GM21367 (cell line): ENCODE data around the gene NSRP1.
"Not testable (repeated sequence)": the region's sequence is repeated elsewhere in the genome, so short reads cannot be mapped to it uniquely, and the experiment has no call there.

Experiments
- ATAC-seq: cut with Tn5 transposase; IDR thresholded peaks from one replicate; pipeline ENCODE4 v1.9.1; 2021; ENCODE audit not compliant: unreplicated experiment

NSRP1 gene

DNA sequence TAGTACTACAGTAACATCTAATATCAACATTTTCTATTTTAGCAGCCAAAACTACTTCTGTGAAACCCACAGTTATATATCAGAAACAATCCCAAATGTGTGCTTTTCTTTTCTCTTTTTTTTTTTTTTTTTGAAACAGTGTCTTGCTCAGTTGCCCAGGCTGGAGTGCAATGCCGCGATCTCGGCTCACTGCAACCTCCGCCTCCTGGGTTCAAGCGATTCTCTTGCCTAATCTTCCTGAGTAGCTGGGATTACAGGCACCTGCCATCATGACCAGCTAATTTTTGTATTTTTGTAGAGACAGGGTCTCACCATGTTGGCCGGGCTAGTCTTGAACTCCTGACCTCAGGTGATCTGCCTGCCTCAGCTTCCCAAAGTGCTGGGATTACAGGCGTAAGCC lies 2.0 kb downstream of the NSRP1 start:
- ATAC-seq: not testable (repeated sequence)

DNA sequence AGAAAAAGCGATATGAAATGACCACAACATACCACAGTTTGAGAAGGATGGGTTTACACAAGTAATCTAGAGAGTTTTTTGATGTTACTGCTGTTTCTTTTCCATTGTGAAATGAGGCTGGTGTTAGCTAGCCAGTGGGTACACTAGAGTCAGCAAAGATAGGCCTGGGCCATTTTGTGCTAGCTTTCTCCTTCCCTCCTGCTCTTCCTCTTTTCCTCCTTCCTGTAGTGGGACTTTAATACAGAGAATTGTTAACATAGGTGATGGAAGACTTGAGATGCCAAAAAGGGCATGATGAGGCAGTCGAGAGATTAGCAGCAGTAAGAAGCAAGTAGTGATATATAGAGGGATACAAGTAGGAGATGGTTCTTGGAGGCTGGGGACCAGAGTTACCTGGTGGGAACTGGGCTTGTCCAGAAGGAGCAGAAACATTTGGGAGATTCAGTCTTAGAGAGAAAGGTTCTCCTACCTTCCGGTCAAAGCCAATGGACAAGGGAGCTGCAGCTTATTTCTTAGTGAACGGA lies 7.7 kb downstream of the NSRP1 start:
- ATAC-seq: no peak

DNA sequence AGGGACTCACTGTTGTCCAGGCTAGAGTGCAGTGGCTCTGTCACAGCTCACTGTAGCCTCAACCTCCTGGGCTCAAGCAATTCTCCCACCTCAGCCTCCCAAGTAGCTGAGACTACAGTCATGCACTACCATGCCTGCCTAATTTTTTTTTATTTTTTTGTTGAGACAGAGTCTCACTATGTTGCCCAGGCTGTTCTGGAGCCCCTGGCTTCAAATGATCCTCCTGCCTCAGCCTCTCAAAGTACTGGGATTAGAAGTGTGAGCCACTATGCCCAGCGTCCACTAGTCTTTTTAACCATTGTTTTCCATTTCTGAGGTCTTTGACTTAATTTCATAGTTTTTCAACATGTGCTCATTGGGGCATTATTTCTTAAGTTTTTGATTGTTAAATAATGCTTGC lies 13.5 kb downstream of the NSRP1 start:
- ATAC-seq: no peak

DNA sequence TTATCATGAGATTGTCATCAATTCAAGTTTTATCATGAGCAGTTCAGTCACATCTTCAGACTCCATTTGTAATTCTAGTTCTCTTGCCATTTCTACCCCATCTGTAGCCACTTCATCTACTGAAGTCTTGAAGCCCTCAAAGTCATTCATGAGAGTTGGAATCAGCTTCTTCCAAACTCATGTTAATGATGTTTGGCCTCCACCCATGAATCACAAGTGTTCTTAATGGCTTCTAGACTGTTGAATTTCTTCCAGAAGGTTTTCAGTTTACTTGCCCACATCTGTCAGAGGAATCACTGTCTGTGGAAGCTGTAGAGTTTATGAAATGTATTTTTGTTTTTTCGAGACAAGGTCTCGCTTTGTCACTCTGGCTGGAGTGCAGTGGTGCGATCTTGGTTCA lies 16.0 kb downstream of the NSRP1 start:
- ATAC-seq: no peak

DNA sequence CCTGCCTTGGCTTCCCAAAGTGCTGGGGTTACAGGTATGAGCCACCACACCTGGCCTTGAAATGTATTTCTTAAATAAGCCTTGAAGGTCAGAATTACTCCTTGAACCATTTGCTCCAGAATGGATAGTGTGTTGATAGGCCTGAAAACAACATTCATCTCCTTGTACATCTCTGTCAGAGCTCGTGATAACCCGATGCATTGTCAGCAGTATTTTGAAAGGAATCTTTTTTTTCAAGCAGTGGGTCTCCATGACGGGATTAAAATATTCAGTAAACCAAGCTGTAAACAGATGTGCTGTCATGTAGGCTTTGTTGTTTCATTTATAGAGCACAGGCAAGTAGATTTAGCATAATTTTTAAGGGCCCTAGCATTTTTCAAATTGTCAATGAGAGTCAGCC lies 16.6 kb downstream of the NSRP1 start:
- no peak for ATAC-seq

DNA sequence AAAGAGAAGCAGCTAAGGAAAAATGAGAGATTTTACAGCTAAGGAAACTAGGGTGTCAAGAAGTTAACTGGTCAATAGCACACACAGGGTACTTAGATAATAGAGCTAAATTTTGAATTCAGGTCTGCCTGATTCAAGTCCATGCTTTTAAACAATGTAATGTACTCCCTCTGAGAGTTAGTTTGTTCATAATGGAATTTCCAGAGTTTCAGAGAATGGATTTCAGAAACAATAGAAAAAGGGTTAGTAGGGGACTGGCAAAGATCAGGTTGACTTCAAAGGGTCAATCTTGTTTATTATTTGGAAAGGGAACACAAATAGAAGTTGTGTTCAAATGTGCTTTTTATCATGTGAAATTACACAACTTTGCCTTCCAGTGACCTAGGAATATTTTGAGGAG lies 17.9 kb downstream of the NSRP1 start:
- no peak for ATAC-seq

DNA sequence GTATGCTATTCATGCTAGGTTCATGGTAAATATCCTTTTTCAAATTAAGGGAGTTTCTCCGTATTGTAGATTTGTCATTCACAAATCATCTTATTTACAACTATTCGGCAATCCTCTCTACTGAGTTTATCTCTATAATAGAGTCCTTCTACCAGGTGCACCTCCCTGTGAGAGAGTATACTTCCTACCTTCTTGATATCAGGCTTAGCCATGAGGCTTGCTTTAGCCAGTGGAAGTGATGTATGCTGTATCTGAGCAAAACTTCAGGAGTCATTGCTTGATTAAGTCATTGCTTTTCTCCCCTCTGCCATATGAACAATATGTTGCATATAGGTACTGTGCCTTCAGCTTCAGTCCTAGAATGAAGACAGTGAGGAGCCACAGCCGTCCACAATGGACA lies 20.5 kb downstream of the NSRP1 start:
- ATAC-seq: no peak

DNA sequence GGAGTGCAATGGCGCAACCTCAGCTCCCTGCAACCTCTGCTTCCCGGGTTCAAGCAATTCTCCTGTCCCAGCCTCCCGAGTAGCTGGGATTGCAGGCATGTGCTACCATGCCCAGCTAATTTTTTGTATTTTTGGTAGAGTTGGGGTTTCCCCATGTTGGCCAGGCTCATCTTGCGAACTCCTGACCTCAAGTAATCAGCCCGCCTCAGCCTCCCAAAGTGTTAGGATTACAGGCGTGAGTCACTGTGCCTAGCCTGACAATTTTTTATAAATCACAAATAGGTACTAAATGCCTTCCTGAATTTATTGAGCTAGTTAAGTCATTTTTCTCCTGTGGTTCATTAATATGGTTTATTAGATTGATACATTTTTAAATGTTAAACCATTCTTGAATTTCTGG lies 31.2 kb downstream of the NSRP1 start:
- not testable (repeated sequence) for ATAC-seq

DNA sequence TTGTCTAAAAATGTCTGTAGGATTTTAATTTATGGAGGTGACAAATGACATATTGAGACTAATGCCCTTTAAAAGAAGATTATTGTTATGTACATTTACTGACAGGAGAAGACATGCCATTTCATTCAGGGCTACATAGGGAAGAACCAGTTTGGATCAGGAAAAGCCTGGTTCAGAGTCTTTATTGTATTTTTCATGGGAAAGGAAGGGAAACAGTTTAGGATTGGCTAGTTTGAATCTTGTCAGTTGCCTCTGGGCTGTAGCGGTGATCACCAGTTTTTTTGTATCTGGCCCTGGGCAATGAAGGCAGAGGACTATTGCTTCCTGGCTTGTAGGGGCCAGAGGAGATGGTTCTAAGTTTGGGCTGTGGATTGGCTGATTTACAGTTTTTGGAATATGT lies 31.8 kb downstream of the NSRP1 start:
- no peak for ATAC-seq

DNA sequence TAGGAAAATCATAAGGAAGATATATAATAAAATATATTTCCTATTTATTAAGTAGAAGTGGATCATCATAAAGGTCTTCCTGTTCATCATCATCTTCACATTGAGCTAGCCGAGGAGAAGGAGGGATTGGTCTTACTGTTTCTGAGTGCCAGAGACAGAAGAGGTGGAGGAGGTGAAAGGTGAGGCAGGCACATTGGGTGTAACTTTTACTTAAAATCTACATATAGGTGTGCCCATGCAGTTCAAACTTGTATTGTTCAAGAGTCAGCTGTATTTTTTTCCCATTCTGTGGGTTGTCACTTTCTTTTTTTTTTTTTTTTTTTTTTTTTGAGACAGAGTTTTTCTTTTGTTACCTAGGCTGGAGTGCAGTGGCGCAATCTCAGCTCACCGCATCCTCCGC lies 34.9 kb downstream of the NSRP1 start:
- ATAC-seq: no peak

DNA sequence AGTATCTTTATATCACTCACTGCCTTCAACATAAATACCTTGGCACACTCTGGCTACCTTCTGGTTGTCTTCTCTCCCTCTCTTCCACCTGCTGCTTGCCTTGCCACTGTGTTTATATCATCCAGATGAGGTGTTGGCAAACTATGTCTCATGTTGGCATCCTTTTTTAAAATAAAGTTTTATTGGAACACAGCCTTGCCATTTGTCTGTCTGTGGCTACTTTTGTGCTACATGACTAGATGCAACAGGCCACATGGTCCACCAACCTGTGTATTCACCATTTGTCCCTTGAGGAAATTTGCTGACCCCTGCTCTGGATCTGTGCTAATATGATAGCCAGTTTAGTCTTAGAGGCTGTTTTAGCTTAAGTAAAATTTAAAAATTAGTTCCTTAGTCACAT lies 36.8 kb downstream of the NSRP1 start:
- no peak for ATAC-seq

DNA sequence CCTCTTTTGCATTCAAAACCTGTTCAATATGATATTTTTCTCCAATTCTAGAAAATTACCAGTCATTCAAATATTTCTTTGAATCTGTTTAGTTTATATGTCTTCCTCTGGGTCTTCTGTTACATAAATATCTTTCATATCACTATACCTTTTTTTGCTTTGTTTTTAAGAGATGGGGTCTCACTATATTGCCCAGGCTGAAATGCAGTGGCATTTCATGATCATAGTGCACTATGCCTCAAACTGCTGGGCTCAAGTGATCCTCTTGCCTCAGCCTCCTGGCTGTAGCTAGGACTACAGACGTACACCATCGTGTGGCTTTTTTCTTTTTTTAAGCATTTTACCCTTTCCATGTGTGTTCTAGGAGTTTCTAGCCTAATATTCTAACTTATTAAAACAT lies 38.8 kb downstream of the NSRP1 start:
- ATAC-seq: no peak

DNA sequence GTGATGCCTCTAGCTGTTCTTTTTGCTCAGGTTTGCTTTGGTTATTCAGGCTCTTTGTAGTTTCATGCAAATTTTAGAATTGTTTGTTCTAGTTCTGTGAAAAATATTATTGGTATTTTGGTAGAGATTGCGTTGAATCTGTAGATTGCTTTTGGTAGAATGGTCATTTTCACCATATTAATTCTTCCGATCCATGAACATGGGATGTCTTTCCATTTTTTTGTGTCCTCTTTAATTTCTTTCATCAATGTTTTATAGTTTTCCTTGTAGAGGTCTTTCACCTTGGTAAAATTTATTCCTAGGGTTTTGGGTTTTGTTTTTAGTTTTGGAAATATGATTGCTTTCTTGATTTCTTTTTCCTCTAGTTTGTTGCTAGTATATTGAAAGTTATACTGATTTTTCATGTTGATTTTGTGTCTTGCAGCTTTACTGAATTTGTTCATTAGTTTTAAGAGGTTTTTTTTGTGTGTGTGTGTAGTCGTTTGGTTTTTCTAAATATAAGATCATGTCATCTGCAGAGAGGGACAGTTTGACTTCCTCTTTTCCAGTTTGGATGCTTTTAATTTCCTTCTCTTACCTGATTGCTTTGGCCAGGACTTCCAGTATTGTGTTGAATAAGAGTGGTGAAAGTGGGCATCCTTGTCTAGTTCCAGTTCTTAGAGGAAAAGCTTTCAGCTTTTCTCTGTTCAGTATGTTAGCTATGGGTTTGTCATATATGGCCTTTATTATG lies 42.4 kb downstream of the NSRP1 start:
- no peak for ATAC-seq

DNA sequence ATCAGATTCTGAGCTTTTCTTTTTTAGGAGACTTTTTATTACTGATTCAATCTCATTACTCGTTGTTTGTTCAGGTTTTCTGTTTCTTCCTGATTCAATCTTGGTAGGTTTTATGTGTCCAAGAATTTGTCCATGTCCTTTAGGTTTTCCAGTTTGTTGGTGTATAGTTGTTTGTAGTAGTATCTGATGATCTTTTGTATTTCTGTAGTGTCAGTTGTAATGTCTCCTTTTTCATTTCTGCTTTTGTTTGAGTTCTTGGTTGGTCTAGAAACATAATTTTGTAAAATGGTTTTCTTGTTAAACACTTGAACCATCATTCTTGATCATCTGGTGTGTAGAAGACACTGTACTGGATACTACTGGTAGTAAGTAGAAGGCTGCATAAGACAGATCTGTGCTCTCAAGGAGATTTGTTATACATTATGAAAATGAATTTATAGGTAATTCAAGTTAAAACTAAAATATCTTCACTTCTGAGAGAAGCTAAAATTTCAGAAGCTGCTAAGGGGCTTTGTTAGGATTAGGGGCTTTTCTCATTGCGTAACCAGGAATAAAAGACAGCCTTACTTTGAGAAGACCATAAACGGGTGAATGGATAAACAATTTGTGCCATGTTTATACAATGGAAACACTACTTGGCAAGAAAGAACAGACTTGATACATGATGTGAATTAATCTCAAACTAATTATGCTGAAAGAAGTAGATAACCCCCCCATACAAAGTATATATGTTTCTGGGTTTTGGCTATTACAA lies 44.0 kb downstream of the NSRP1 start:
- no peak for ATAC-seq

DNA sequence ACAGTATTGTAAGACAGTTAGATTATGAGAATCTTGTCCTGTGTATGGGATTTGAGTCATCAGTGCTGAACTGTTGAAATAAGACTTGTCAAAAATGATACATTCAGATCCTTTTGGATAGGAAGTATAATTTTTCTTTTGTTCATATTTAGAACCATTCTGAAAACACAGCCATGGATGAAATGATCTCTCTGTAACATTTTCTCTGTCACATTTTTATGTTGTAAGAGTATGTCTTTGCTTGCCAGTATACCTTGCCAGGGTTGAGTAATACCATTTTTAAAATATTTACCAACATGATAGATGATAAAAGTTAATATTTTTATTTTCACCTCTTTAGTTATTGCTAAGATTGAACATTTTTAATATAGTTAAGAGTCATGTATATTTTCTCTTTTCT lies 45.0 kb downstream of the NSRP1 start:
- no peak for ATAC-seq

DNA sequence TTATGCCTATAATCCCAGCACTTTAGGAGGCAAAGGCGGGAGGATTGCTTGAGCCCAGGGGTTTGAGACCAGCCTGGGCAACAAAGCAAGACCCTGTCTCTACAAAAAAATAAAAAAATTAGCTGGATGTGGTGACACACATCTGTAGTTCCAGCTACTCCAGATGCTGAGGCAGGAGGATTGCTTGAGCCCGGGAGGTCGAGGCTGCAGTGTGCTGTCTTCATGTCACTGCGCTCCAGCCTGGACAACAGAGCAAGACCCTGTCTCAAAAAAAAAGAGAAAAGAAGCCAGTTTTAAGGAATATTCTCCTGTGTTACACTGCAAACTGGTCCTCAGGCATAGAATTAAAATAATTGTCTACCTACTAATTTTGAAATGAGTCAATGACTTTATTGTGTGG lies 47.9 kb downstream of the NSRP1 start:
- no peak for ATAC-seq

DNA sequence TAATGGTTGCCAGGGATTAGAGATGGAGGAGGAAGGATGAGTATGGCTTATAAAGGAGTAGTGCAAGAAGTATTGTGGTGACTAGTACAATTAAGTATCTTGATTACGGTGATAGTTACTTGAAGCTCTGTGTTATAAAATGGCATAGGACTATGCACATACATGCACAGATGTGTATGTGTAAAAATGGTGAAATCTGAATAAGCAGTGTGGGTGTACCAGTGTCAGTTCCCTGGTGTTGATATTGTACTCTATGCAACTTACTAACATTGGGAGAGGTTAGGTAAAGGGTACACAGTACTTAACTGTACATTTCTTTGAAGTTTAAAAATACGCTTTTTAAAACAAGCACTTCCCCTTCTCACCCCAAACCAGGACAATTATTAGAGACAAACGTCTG lies 48.5 kb downstream of the NSRP1 start:
- no peak for ATAC-seq

DNA sequence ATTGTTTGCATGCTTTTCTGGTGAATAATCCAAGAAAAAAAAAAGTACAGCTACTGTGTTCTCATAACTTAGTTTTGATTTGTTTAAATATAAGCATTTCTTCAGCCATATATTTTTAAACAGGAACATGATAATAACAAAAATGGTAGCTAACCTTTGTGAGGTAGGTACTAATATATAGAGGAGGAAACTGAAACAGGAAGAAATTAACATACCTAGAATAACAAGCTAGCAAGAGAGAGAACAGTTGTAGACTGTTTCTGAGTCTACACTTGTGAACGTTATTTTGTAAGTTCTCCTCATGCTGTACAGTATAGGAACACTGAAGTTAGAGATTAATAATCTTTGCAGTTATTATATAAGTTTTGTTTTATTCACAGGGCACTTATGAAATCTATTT lies 49.3 kb downstream of the NSRP1 start:
- no peak for ATAC-seq

DNA sequence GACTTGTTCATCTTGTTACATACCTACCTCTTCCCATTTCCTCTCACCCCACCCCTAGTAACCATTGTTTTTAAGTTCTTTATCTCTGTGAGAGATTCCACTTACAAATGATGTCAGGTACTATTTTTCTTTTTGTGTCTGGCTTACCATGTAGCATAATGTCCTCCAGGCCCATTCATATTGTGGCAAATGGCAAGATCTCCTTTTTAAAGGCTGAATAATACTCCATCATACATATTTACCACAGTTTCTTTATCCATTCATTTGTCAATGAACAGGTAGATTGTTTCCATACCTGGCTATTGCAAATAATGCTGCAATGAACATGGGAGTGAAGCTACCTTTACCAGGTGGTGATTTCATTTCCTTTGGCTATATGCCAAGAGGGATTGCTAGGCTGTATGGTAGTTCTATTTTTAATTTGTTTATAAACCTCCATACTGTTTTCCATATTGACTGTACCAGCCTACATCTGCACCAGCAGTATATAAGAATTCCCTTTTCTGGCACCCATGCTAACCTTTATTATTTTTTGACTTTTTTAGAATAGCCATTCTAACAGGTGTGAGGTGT lies 53.9 kb downstream of the NSRP1 start:
- no peak for ATAC-seq

DNA sequence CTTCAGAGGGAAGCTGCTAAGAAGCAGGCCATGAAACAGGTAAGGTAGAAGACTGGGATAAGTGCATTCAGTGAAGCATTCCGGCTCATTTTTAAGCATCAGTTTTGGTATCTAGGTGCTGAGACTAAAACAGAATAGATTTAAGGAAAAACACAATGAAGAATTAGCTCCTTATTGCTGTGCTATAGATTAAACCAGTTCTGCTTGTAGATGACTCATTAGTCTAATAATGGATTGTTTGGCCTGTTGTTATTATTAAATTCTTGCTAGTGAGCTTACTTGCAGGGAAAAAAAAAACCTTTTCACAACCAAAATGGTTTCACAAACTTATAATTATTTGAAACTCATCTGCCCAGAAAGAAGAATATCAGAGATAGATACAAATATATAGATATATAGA lies 55.9 kb downstream of the NSRP1 start:
- ATAC-seq: no peak

DNA sequence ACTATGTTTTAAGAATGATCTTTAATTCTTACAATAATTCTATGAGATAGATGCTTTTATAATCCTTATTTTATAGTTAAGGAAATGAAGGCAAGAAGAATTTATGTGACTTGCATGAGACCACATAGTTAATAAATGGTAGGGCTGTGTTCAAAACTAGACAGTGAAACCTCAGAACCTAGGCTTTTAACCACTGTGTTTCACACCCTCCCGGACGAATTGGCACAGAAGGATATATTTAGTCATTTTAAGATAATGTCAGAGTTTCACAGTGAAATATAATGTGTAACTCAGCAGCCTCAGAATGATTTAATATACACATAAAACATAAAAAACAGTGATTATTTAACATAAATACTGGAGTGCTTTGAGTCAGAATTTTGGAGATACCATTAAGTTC lies 57.0 kb downstream of the NSRP1 start:
- ATAC-seq: peak; percentile 57

DNA sequence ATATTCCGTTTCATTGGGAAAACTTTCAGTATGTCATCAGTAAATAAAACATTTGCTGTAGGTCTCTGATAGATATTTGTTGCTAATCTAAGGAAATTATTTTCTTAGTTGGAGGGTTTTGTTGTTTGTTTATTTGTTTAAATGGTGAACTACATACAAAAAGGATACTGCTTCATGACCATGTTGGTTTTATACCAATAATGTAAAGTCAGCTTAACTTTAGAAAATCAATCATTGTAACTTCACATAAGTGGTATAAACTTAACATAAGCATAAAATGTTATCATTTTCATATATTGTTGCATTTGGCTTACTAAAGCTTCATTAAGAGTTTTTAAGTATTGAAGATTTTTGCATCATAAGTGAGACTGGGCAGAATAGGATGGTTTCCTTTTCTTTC lies 57.9 kb downstream of the NSRP1 start:
- no peak for ATAC-seq
